K562 (cell line): ENCODE data around the gene SLC4A3. TPM values are rescaled to one million over a fixed set of nuclear protein-coding genes. Genes with fewer than 3 reads are reported as not detected.

Experiments used
- ADNP ChIP-seq: fragments of 200-800 bp; sonication (Bioruptor generic); IDR thresholded peaks from 2 replicates; pipeline ENCODE4 v1.6.1; 2016; ENCODE audit warnings: missing genetic modification characterization, missing compliant biosample characterization
- MCM7 ChIP-seq, 2 experiments: fragments of 450-650 bp; IDR thresholded peaks; 2 replicates each; pipeline ENCODE4 v1.6.1; 2016 to 2018
- MTA2 ChIP-seq: fragments of 450-650 bp; IDR thresholded peaks from 2 replicates; pipeline ENCODE4 v1.6.1; 2016; ENCODE audit warnings: low read depth
- polyA plus RNA-seq, 8 experiments: library from polyadenylated mRNA; depleted of rRNA in 4 of 8; stranded (reverse) in 5 of 8; unstranded in 3 of 8; fragments of >200 nt; fragmentation: Nextera tagmentation in 2 of 8; fragmentation: Illumina TruSeq in 1 of 8; extraction: Ambion mirVana in 2 of 8; extraction: Trizol in 1 of 8; gene quantifications; 2 replicates each; pipeline versions ENCODE4 v1.2.1 to v1.2.3, GENCODE V29; 2011 to 2014; ENCODE audit warnings: inconsistent platforms in 1 of 8, missing spikeins in 1 of 8
- total RNA-seq, 7 experiments: library from RNA; depleted of rRNA in 6 of 7; stranded (reverse); fragments of >200 nt in 6 of 7; fragmentation: Illumina TruSeq in 2 of 7; extraction: Trizol in 2 of 7; gene quantifications; 2 replicates each; pipeline versions ENCODE4 v1.2.1 to v1.2.3, GENCODE V29; 2011 to 2021; ENCODE audit warnings: low replicate concordance in 1 of 7
- TF ChIP-seq, protein P1 (sequence below): fragments of 200-600 bp; sonication (generic); IDR thresholded peaks from one replicate; pipeline ENCODE4 v1.6.1; 2012; ENCODE audit warnings: mild to moderate bottlenecking, low read depth, low read length, inconsistent platforms
- TF ChIP-seq, protein P2 (sequence below): fragments of 450-650 bp; IDR thresholded peaks from 2 replicates; pipeline ENCODE4 v1.6.1; 2018; ENCODE audit not compliant: partially characterized antibody
- TF ChIP-seq, protein P3 (sequence below): IDR thresholded peaks from 3 replicates; pipeline ENCODE4 v1.6.1; 2011; ENCODE audit warnings: borderline replicate concordance, mild to moderate bottlenecking, moderate library complexity; ENCODE audit not compliant: insufficient read length; ENCODE audit errors: extremely low read depth

The SLC4A3 gene
- total and polyA plus RNA-seq, 9 of the 15 experiments (the other 6 are each of a cell fraction or from before 2014, with no cell fraction given): 0.04 to 0.31 (median 0.16) TPM; not detected in 5

DNA sequence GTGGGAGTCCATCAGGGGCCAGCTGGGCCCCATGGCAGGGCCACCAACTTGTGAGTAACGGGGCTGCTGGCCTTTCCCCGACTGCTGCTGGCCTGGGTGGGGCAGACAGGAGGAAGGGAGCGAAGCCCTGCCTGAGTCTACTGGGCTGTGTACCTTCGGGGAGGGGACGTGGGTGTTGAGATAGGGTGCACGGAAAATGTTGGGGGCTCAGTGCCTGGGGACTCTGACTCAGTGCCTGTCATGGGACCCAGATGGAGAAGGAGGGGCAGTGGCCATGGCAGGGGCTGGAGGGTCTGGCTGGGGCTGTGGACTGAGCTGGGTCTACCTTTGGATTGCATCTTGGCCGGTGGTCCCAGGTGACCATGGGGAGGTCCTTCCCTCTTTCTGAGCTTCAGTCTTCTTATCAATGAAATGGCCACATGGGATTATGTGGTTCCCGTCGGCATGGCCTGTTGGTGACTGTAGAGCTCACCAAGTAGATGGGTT, 4.0 kb downstream of the SLC4A3 start (continued):
- TF ChIP-seq, protein P1, sequence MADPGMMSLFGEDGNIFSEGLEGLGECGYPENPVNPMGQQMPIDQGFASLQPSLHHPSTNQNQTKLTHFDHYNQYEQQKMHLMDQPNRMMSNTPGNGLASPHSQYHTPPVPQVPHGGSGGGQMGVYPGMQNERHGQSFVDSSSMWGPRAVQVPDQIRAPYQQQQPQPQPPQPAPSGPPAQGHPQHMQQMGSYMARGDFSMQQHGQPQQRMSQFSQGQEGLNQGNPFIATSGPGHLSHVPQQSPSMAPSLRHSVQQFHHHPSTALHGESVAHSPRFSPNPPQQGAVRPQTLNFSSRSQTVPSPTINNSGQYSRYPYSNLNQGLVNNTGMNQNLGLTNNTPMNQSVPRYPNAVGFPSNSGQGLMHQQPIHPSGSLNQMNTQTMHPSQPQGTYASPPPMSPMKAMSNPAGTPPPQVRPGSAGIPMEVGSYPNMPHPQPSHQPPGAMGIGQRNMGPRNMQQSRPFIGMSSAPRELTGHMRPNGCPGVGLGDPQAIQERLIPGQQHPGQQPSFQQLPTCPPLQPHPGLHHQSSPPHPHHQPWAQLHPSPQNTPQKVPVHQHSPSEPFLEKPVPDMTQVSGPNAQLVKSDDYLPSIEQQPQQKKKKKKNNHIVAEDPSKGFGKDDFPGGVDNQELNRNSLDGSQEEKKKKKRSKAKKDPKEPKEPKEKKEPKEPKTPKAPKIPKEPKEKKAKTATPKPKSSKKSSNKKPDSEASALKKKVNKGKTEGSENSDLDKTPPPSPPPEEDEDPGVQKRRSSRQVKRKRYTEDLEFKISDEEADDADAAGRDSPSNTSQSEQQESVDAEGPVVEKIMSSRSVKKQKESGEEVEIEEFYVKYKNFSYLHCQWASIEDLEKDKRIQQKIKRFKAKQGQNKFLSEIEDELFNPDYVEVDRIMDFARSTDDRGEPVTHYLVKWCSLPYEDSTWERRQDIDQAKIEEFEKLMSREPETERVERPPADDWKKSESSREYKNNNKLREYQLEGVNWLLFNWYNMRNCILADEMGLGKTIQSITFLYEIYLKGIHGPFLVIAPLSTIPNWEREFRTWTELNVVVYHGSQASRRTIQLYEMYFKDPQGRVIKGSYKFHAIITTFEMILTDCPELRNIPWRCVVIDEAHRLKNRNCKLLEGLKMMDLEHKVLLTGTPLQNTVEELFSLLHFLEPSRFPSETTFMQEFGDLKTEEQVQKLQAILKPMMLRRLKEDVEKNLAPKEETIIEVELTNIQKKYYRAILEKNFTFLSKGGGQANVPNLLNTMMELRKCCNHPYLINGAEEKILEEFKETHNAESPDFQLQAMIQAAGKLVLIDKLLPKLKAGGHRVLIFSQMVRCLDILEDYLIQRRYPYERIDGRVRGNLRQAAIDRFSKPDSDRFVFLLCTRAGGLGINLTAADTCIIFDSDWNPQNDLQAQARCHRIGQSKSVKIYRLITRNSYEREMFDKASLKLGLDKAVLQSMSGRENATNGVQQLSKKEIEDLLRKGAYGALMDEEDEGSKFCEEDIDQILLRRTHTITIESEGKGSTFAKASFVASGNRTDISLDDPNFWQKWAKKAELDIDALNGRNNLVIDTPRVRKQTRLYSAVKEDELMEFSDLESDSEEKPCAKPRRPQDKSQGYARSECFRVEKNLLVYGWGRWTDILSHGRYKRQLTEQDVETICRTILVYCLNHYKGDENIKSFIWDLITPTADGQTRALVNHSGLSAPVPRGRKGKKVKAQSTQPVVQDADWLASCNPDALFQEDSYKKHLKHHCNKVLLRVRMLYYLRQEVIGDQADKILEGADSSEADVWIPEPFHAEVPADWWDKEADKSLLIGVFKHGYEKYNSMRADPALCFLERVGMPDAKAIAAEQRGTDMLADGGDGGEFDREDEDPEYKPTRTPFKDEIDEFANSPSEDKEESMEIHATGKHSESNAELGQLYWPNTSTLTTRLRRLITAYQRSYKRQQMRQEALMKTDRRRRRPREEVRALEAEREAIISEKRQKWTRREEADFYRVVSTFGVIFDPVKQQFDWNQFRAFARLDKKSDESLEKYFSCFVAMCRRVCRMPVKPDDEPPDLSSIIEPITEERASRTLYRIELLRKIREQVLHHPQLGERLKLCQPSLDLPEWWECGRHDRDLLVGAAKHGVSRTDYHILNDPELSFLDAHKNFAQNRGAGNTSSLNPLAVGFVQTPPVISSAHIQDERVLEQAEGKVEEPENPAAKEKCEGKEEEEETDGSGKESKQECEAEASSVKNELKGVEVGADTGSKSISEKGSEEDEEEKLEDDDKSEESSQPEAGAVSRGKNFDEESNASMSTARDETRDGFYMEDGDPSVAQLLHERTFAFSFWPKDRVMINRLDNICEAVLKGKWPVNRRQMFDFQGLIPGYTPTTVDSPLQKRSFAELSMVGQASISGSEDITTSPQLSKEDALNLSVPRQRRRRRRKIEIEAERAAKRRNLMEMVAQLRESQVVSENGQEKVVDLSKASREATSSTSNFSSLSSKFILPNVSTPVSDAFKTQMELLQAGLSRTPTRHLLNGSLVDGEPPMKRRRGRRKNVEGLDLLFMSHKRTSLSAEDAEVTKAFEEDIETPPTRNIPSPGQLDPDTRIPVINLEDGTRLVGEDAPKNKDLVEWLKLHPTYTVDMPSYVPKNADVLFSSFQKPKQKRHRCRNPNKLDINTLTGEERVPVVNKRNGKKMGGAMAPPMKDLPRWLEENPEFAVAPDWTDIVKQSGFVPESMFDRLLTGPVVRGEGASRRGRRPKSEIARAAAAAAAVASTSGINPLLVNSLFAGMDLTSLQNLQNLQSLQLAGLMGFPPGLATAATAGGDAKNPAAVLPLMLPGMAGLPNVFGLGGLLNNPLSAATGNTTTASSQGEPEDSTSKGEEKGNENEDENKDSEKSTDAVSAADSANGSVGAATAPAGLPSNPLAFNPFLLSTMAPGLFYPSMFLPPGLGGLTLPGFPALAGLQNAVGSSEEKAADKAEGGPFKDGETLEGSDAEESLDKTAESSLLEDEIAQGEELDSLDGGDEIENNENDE: no peak
- TF ChIP-seq ADNP (tag): no peak
- no peak for TF ChIP-seq MTA2
- TF ChIP-seq, protein P2, sequence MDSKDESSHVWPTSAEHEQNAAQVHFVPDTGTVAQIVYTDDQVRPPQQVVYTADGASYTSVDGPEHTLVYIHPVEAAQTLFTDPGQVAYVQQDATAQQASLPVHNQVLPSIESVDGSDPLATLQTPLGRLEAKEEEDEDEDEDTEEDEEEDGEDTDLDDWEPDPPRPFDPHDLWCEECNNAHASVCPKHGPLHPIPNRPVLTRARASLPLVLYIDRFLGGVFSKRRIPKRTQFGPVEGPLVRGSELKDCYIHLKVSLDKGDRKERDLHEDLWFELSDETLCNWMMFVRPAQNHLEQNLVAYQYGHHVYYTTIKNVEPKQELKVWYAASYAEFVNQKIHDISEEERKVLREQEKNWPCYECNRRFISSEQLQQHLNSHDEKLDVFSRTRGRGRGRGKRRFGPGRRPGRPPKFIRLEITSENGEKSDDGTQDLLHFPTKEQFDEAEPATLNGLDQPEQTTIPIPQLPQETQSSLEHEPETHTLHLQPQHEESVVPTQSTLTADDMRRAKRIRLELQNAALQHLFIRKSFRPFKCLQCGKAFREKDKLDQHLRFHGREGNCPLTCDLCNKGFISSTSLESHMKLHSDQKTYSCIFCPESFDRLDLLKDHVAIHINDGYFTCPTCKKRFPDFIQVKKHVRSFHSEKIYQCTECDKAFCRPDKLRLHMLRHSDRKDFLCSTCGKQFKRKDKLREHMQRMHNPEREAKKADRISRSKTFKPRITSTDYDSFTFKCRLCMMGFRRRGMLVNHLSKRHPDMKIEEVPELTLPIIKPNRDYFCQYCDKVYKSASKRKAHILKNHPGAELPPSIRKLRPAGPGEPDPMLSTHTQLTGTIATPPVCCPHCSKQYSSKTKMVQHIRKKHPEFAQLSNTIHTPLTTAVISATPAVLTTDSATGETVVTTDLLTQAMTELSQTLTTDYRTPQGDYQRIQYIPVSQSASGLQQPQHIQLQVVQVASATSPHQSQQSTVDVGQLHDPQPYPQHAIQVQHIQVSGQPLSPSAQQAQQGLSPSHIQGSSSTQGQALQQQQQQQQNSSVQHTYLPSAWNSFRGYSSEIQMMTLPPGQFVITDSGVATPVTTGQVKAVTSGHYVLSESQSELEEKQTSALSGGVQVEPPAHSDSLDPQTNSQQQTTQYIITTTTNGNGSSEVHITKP: no peak
- no peak for TF ChIP-seq MCM7 (IDR thresholded peaks at IDR 0.05)
- TF ChIP-seq, protein P3, sequence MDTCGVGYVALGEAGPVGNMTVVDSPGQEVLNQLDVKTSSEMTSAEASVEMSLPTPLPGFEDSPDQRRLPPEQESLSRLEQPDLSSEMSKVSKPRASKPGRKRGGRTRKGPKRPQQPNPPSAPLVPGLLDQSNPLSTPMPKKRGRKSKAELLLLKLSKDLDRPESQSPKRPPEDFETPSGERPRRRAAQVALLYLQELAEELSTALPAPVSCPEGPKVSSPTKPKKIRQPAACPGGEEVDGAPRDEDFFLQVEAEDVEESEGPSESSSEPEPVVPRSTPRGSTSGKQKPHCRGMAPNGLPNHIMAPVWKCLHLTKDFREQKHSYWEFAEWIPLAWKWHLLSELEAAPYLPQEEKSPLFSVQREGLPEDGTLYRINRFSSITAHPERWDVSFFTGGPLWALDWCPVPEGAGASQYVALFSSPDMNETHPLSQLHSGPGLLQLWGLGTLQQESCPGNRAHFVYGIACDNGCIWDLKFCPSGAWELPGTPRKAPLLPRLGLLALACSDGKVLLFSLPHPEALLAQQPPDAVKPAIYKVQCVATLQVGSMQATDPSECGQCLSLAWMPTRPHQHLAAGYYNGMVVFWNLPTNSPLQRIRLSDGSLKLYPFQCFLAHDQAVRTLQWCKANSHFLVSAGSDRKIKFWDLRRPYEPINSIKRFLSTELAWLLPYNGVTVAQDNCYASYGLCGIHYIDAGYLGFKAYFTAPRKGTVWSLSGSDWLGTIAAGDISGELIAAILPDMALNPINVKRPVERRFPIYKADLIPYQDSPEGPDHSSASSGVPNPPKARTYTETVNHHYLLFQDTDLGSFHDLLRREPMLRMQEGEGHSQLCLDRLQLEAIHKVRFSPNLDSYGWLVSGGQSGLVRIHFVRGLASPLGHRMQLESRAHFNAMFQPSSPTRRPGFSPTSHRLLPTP: no peak
